Osteoblast (primary cell): ENCODE measurements around the gene SETD2. TPM values are rescaled to one million over a fixed set of nuclear protein-coding genes. Genes with fewer than 3 reads are reported as not detected.
A peak's percentile ranks its signal among the peaks of the same experiment; 100 is the strongest.

Experiments used
- DNase-seq: peaks from one replicate; pipeline ENCODE4 v3.0.0; 2011; ENCODE audit warnings: low spot score, mixed read lengths; ENCODE audit not compliant: insufficient read length; ENCODE audit errors: missing footprints
- H2AFZ ChIP-seq: 2 replicates; pipeline ENCODE4 v1.6.0; 2011; ENCODE audit warnings: mild to moderate bottlenecking, low read length
- H3K27ac ChIP-seq: 2 replicates; pipeline ENCODE4 v1.5.1; 2011; ENCODE audit warnings: mild to moderate bottlenecking, low read depth, low read length, moderate library complexity
- H3K27me3 ChIP-seq: 2 replicates; pipeline ENCODE4 v1.6.0; 2012; ENCODE audit warnings: mild to moderate bottlenecking, control low read depth, inconsistent platforms, low read length, moderate library complexity; ENCODE audit not compliant: insufficient read depth
- H3K36me3 ChIP-seq: 2 replicates; pipeline ENCODE4 v1.5.1; 2011; ENCODE audit warnings: mild to moderate bottlenecking, low read length, control low read depth, moderate library complexity; ENCODE audit not compliant: insufficient read depth
- H3K4me1 ChIP-seq: 2 replicates; pipeline ENCODE4 v1.5.1; 2011; ENCODE audit warnings: mild to moderate bottlenecking, low read length, control low read depth, moderate library complexity; ENCODE audit not compliant: insufficient read depth
- H3K4me2 ChIP-seq: 2 replicates; pipeline ENCODE4 v1.6.0; 2011; ENCODE audit warnings: mild to moderate bottlenecking, low read length; ENCODE audit not compliant: insufficient read depth
- H3K4me3 ChIP-seq: fragments of 200-600 bp; sonication (generic); 3 replicates; pipeline ENCODE4 v1.5.1; 2012; ENCODE audit warnings: mild to moderate bottlenecking, low read length, inconsistent platforms; ENCODE audit not compliant: insufficient read depth
- H3K79me2 ChIP-seq: 2 replicates; pipeline ENCODE4 v1.6.0; 2012; ENCODE audit warnings: mild to moderate bottlenecking, low read length, control low read depth, inconsistent platforms; ENCODE audit not compliant: insufficient read depth
- H3K9me3 ChIP-seq: 2 replicates; pipeline ENCODE4 v1.5.1; 2011; ENCODE audit warnings: low read depth, low read length, control low read depth
- H4K20me1 ChIP-seq: 2 replicates; pipeline ENCODE4 v1.6.0; 2012; ENCODE audit warnings: mild to moderate bottlenecking, low read length, control low read depth; ENCODE audit not compliant: insufficient read depth
- total RNA-seq: library from RNA; depleted of rRNA; stranded (reverse); fragments of >200 nt; gene quantifications from 2 replicates; pipeline ENCODE4 v1.2.3, GENCODE V29; 2012
- TF ChIP-seq, protein P1 (sequence below): IDR thresholded peaks from 2 replicates; pipeline ENCODE4 v1.5.1; 2011; ENCODE audit warnings: mild to moderate bottlenecking, low read depth, low read length, moderate library complexity; ENCODE audit errors: extremely low read depth

SETD2 gene
- total RNA-seq, 1 donor: 39.8 TPM

DNA sequence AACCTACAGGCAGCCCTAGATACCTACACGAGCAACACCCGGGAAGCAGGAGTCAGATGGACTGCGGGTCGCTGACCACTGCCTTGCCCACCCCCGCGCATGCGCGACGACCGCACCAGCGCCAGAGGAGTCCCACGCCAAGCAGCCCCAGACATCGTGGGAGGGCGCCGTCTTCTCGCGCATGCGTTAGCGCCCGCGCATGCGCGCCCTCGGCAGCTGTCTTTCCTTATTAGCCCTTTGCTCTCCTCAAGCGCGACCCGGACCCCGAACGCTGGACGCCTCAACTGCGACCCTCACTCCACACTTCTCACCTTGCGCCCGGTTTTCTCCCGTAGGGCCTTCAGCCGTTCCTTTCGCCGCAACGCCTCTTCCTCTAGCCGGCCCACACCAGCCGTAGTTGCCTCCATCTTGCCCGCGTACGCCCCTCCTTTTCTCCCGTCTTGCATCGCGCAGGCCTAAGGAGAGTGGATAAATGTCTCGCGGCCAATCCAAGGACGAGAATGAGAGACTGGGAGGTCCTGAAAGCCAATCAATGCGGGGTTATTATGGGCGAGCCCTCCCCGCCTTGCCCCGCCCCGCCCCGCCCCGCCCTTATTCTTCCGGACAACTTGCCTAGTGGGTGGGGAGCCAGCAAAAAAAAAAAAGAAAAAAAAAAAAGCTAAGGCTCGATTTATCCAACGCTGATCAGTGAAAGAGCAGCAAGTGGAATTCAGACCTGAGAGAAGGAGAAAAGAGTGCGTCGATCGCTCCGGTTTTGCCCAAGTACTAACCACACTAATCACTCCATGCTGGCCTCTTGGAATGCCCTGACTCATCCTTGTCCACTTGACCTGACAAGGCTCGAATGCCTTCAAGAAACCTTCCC lies 187.4 kb downstream of the SETD2 start, which contains the start of gene CCDC12:
Gene CCDC12, minus strand, starts transcription at position 420 of the 865 bp plus-strand sequence. Its CDS starts 13 bp downstream, at position 407.
- Histone ChIP-seq H3K4me2 (peak within 1 kb of the TSS; percentile 82), H4K20me1 (peaks cover 31% of the 10 kb centered on the region), H3K27ac (peak within 1 kb of the TSS; percentile 99), H3K36me3 (no peaks in the 10 kb centered on the region), H3K4me3 (peak within 1 kb of the TSS; percentile 97), H3K9me3 (no peaks in the 10 kb centered on the region), H2AFZ (peak within 1 kb of the TSS; percentile 99), H3K4me1 (peaks cover 8% of the 10 kb centered on the region), H3K79me2 (peaks cover 44% of the 10 kb centered on the region), H3K27me3 (no peaks in the 10 kb centered on the region)
- peak; percentile 100 for DNase-seq
- TF ChIP-seq, protein P1, sequence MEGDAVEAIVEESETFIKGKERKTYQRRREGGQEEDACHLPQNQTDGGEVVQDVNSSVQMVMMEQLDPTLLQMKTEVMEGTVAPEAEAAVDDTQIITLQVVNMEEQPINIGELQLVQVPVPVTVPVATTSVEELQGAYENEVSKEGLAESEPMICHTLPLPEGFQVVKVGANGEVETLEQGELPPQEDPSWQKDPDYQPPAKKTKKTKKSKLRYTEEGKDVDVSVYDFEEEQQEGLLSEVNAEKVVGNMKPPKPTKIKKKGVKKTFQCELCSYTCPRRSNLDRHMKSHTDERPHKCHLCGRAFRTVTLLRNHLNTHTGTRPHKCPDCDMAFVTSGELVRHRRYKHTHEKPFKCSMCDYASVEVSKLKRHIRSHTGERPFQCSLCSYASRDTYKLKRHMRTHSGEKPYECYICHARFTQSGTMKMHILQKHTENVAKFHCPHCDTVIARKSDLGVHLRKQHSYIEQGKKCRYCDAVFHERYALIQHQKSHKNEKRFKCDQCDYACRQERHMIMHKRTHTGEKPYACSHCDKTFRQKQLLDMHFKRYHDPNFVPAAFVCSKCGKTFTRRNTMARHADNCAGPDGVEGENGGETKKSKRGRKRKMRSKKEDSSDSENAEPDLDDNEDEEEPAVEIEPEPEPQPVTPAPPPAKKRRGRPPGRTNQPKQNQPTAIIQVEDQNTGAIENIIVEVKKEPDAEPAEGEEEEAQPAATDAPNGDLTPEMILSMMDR: no peak

DNA sequence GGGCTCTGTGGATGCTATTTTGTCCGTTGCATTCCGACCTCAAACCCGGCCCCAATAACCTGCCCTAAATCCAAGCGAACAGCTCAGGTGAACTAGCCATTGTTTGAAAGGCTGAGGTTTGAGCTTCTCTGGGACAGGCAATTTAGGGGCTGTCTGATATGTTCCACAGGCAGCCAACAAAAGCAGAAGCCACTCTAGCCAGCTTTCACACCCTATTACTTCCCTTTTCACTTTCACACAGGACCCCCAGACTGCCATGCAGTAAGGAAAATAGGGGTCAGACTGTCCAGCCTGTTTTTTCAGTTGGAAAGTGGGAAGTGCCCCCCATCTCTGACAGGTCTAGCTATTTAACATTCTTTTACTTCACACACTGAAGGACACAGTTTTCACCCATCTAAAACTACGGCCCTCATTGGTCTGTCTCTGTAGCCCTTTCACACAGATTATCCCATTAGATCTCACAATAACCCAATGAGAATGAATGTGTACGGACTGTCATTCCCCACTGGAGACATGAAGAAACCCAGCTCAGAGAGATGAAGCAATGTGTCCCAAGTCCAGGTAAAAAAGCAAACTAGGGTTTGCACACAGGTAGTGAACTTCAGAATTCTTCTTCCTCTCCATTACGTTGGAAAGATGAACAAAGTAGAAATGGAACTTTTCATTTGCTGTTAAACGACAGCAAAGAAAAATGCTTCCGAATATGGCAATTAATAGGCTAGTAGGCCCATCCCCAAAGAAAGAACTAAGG lies 189.3 kb downstream of the SETD2 start:
- Histone ChIP-seq H3K27ac (no peak overlapping the region), H2AFZ (no peak overlapping the region), H3K9me3 (no peaks in the 10 kb centered on the region), H3K4me2 (peak overlapping the region; percentile 11), H3K79me2 (peaks cover 63% of the 10 kb centered on the region), H3K36me3 (no peaks in the 10 kb centered on the region), H3K4me3 (no peak overlapping the region), H3K27me3 (no peaks in the 10 kb centered on the region), H3K4me1 (peaks cover 17% of the 10 kb centered on the region), H4K20me1 (peaks cover 49% of the 10 kb centered on the region)
- DNase-seq: peak; percentile 68
- TF ChIP-seq, protein P1: no peak

DNA sequence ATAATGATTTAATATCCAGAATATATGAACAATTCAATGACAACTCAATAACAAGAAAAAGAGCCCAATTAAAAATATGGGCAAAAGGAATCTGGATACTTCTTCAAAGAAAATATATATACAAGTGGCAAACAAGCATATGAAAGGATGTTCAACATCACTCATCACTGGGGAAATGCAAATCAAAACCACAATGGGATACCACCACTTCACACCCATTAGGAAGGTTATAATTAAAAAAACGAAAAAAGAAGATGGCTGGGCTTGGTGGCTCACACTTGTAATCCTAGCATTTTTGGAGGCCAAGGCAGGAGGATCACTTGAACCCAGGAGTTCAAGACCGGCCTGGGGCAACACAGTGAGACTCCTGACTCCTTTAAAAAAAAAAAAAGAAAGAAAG lies 191.5 kb downstream of the SETD2 start:
- H3K27ac ChIP-seq: no peak overlapping the region
- peaks cover 71% of the 10 kb centered on the region for H4K20me1 ChIP-seq
- no peak overlapping the region for H3K4me3 ChIP-seq
- no peak for DNase-seq
- H3K9me3 ChIP-seq: no peaks in the 10 kb centered on the region
- no peak overlapping the region for H2AFZ ChIP-seq
- peaks cover 13% of the 10 kb centered on the region for H3K4me1 ChIP-seq
- H3K4me2 ChIP-seq: no peak overlapping the region
- no peaks in the 10 kb centered on the region for H3K36me3 ChIP-seq
- peaks cover 85% of the 10 kb centered on the region for H3K79me2 ChIP-seq
- TF ChIP-seq, protein P1: no peak
- H3K27me3 ChIP-seq: no peaks in the 10 kb centered on the region

DNA sequence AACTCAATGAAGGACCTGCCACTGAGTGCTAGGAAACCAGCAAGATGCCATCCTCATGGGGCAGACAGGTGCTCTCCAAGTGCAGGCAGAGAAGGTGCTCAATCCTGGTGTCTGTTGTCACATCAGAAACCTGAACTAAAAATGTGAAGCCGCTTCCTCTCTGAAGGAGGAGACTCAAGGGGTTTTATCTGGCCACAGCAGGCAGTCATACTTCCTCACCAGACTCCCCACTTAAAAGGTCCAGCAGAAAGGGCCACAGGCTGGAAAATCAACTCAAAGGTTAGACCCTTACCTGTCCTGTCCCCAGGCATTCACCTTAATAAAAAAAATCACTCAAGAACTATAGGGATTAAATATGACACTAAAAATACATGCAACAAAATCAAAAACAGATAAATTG lies 192.2 kb downstream of the SETD2 start:
- H4K20me1 ChIP-seq: peaks cover 78% of the 10 kb centered on the region
- H3K27me3 ChIP-seq: no peaks in the 10 kb centered on the region
- no peak overlapping the region for H3K4me2 ChIP-seq
- no peaks in the 10 kb centered on the region for H3K36me3 ChIP-seq
- H3K4me3 ChIP-seq: no peak overlapping the region
- H3K9me3 ChIP-seq: no peaks in the 10 kb centered on the region
- peak; percentile 37 for DNase-seq
- H3K27ac ChIP-seq: no peak overlapping the region
- TF ChIP-seq, protein P1: no peak
- peaks cover 13% of the 10 kb centered on the region for H3K4me1 ChIP-seq
- peaks cover 92% of the 10 kb centered on the region for H3K79me2 ChIP-seq
- H2AFZ ChIP-seq: no peak overlapping the region
